Inflammatory macrophage (primary cell): ENCODE measurements around the gene ERMARD.

Source experiments
- DNase-seq, 2 donors: peaks; one replicate each; pipeline ENCODE4 v3.0.0-alpha.2; 2020 to 2022

ERMARD gene

DNA sequence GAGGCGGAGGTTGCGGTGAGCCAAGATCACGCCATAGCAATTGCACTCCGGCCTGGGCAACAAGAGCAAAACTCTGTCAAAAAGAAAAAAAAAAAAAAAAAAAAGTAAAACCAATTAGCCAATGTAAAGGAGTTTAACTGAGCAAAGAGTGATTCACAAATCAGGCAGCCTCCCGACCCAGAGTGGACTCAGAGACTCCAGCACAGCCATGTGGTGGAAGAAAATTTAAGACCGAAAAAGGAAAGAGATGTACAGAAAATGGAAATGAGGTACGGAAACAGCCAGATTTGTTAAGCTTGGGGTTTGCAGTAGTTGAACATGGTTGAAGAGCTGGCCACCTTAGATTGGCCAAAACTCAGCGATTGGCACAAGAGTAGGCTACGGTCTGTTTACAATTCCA, 51.4 kb downstream of the ERMARD start:
- DNase-seq = no peak

DNA sequence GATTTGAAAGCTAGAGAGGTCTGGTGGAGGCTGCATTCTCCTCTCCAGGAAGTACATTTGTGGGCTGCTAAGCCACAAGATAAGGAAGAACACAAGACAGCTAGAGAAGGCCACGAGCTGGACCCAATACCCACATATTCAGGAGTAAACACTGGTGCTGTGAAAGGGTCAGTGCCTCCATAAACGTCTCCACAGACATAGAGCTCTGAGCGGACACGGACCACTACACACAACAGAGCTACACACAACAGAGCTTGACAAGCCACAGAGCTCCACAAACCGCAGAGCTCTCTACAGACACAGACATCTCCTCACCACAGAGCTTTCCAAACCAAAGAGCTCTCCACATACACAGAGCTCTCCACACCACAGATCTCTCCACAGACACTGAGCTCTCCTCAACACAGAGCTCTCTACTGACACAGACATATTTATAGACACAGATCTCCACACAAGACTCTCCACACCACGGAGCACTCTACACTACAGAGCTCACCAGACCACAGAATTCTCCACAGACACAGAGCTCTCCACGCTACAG, 51.9 kb downstream of the ERMARD start:
- DNase-seq = no peak

DNA sequence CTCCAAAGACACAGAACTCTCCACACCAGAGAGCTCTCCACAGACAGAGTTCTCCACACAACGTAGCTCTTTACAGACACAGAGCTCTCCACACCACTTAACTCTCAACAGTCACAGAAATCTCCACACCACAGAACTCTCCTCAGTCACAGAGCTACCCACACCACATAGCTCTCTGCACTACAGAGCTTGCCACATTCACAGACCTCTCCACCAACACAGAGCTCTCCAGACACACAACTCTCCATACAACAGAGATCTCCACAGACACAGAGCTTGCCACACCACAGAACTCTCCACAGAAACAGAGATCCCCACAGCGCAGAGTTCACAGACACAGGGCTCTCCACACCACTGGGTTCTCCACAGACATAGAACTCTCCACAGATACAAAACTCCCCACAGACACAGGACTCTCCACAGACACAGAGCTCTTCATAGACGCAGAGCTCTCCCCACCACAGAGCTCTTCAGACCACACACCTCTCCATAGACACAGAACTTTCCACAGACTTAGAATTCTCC, 52.5 kb downstream of the ERMARD start:
- DNase-seq = no peak

DNA sequence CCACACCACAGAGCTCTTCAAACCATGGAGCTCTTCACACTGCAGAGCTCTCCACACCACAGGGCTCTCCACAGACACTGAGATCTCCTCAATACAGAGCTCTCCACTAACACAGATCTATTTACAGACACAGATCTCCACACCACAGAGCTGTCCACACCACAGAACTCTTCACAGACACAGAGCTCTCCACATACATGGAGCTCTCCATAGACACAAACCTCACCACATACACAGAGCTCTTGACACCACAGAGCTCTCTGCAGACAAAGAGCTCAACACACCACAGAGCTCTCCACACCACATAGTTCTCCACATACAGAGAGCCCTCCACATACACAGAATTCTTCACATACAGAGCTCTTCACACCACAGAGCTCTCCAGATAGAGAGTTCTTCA, 53.0 kb downstream of the ERMARD start:
- DNase-seq = no peak

DNA sequence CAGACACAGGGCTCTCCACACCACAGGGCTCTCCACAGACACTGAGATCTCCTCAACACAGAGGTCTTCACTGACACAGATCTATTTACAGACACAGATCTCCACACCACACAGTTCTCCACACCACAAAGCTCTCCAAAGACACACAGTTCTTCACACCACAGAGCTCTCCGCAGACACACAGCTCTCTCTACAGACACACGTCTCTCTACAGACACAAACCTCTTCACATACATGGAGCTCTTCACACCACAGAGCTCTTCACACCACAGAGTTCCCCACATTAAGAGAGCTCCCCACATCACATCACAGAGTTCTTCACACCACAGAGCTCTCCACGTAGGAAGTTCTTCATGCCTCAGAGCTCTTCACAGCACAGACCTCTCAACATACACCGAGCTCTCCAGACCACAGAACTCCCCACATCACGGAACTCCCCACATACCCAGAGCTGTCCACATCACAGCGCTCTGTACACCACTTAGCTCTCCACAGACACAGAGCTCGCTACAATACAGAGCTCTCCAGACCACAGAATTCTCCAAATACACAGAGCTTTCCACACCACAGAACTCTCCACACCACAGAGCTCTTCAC, 53.9 kb downstream of the ERMARD start:
- DNase-seq = no peak

DNA sequence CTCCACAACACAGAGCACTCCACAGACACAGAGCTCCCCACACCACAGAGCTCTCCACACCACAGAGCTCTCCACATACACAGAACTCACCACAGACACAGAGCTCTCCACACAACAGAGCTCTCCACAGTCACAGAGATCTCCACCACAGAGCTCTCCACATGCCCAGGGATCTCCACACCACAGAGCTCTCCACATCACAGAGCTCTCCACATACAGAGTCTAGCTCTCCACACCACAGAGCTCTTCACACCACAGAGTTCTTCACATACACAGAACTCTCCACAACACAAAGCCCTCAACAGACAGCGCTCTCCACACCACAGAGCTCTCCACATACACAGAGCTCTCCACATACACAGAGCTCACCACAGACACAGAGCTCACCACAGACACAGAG, 55.3 kb downstream of the ERMARD start:
- no peak for DNase-seq

DNA sequence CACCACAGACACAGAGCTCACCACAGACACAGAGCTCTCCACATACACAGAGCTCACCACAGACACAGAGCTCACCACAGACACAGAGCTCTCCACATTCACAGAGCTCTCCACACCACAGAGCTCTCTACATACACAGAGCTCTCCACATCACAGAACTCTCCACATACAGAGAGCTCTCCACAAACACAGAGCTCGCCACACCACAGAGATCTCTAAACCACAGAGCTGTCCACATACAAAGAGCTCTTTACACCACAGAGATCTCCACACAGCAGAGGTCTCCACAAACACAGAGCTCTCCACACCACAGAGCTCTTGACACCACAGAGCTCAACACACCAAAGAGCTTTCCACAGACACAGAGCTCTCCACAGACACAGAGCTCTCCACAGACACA, 55.8 kb downstream of the ERMARD start:
- DNase-seq = no peak

DNA sequence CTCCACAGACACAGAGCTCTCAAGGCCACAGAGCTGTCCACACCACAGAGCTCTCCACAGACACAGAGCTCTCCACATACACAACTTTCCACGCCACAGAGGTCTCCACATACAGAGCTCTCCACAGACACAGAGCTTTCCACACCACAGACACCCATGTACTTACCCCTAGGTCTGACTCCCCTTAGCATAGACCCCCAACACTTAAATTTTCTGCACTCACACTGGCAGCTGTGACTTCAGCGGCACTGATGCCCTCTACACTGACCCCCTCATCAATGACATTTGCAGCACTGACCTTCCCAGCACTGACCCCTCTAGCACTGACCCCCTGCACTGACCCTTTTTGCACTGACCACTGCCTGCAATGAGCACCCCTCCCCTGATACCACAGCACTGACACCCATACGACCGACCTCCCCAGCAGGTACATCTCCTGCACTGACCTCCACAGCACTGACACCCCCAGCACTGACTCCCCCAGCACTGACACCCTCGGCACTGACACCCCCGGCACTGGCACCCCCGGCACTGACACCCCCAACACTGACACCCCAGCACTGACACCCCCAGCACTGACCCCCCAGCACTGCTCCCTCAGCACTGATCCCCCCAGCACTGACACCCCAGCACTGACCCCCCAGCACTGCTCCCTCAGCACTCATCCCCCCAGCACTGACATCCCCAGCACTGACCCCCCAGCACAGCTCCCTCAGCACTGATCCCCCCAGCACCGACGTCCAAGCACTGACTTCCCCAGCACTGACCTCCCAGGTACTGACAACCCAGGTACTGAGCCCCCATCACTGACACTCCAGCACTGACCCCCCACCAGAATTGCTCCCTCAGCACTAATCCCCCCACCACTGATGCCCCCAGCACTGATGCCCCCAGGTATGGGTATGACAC, 56.5 kb downstream of the ERMARD start:
- no peak for DNase-seq

DNA sequence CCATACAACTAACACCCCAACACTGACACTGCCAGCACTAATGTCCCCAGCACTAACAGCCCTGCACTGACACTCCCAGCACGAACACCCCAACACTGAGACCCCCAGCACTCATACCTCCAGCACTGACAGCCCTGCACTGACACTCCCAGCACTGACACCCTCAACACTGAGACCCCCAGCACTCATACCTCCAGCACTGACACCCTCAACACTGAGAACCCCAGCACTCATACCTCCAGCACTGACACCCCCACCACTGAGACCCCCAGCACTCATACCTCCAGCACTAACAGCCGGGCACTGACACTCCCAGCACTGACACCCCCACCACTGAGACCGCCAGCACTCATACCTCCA, 57.2 kb downstream of the ERMARD start:
- DNase-seq = no peak

DNA sequence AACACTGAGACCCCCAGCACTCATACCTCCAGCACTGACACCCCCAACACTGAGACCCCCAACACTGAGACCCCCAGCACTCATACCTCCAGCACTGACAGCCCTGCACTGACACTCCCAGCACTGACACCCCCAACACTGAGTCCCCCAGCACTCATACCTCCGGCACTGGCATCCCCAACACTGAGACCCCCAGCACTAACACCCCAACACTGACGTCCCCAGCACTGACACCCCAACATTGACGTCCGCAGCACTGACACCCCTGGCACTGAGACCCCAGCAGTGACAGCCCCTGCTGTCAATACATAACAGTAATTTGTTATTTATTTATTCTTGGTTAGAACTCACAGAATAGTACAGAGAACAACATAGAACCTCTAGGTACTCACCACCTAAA, 58.0 kb downstream of the ERMARD start:
- DNase-seq = no peak

DNA sequence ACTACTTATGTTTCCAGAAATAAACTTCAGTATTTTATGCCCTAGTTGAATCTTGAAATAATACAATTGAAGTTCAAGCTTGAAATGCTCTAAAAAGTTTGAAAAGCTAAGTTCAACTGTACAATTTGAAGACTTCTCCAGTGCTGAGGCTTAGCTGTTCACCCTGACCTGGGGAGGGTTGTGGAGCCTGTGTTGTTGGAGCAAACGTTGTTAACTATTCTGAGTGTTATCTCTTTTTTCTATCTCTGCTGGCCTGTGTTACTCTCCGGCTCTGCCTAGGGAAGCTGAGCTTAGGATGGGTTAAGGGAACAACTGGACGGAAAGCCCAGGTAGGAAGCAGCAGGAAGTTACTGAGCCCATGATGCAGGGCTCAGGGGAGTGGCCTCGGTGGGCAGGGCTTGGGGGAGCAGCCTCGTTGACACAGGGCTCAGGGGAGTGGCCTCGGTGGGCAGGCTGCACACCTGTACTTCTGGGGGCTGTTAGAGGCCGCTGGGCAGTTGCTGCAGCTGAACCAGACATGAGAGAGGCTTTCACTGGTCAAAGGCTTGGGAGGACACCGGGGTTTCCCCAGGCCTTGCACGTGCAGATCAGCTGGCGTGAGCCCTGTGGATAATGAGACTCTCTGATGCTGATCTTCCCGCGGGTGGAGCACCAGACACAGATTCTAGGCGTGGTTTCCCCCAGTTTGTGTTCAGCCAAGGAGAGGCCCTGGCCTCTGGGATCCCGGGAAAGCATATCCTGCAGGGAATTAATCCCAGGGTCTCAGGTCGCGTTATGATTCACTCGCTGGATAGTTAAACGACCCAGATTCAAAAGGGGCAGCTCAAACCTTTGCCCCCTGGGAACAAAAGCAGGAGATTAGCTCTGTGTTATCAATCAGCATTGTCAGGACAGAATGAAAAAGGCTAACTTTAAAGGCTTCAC, 58.9 kb downstream of the ERMARD start:
- no peak for DNase-seq

DNA sequence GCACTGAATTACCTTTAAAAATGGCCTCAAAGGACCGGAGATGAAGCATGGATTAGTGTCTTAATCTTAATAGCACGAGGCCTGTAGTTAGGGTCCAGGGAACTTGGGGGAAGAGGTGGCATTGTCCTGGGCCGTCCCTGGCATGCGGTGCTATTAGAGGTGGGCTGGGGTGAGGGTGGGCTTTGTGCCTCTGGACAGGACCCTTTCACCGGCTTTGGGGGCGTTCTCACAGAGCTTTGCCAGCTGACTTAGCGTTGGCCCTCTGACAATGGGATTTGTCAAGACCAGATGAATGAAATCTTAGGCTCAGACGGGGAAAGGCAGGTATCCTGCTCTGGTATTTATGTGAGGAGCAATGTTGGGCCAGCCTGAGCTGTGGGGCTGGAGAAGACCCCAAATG, 59.6 kb downstream of the ERMARD start:
- no peak for DNase-seq

DNA sequence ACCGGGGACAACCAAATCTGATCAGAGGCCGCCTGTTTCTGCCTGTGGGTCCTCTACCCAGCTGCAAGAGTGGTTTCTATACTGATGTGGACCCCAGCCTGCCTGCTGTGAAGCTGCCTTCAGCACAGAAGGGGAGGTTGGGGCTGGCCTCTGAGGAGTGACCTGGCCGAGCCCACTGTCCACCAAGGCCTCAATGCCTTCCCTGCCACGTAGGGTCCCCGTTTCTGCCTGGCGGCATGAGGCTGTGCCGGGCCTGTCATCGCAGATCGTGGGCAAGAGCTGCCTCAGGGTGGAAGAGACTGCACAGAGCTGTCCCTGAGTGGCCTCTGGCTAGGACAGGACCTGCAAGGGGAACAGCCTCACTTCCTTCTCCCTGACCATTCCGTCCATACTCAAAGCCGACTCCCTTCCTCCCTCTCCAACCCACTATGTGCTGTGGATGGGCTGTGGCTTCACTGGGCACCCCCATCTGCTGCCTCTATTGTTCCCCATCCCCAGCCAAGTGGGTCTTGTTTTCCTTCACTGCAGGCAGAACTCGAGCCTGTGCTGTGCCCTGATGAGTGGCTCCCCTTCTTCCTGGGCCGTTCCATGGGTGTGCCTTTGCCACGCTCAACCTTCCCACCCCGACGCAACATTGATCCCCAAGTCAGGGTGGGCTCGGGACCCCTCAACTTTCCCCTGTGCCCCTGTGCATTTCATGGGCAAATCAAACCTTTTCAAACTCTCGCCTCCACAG, 60.3 kb downstream of the ERMARD start:
- DNase-seq = no peak

DNA sequence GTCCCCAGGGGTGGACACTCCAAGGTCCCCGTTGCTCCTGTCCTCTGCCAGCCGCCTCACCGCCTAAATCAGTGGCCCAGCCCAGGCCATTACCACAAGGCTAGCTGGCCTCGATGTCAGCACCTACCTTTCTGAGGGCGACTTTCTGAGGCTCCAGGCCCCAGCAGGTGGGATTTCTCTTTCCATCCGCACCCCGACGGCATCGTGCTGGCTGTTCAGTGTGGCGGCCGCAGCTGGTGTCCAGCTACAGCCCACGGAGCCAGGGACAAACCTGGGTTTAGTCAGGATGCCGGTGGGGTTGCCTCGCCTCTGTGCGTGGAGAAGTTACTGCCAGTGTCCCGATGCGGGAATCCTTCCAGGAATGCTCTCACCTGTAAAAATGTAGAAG, 60.8 kb downstream of the ERMARD start:
- no peak for DNase-seq

DNA sequence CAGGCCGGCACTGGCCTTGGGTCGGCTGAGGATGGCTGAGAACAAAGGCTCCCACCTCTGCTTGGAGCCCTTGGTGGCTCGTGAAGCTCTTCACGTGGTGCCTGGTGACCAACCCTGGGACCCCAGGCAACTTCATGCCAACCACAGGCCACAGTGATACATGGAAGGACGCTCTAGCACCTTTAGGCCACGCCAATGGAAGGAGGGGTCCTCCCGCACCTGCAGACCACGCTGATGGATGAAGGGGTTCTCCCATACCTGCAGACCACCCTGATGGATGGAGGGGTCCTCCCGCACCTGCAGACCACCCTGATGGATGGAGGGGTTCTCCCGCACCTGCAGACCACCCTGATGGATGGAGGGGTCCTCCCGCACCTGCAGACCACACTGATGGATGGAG, 62.5 kb downstream of the ERMARD start:
- DNase-seq = no peak

DNA sequence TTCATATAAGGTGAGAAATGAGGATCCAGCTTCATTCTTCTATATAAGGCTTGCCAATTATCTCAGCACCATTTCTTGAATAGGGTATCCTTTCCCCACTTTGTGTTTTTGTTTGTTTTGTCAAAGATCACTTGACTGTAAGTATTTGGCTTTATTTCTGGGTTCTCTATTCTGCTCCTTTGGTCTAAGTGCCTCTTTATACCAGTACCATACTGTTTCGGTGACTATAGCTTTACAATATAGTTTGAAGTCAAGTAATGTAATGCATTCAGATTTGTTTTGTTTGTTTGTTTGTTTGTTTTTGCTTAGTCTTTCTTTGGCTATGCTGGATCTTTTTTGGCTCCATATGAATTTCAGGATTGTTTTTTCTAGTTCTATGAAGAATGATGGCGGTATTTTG, 64.6 kb downstream of the ERMARD start:
- DNase-seq = no peak

DNA sequence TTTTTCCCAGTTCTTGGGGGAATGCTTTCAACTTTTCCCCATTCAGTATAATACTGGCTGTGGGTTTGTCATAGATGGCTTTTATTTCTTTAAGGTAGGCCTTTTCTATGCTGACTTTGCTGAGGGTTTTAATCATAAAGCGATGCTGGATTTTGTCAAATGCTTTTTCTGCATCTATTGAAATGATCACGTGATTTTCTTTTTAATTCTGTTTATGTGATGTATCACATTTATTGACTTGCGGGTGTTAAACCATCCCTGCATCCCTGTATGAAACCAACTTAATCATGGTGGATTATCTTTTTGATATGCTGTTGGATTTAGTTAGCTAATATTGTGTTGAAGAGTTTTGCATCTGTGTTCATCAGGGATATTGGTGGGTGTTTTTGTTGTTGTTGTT, 65.6 kb downstream of the ERMARD start:
- no peak for DNase-seq

DNA sequence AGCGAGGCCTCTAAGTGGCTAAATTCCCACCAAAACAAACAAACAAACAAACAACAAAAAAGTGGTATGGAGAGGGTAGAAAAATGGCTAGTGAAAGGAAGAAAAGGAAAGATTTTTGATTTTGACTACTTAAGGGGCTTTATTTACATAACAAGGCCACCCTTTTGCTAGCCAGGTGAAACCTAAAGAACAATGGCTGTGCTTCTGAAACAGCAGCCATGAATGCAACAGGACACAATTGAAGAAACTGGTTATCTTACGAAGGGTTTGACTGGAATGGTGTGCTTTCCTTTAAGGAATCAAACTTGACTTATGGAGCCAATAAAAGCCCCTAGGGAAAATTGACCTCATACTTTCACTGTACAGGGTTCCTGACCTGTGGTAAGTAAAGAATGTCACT, 68.9 kb downstream of the ERMARD start:
- DNase-seq = no peak

DNA sequence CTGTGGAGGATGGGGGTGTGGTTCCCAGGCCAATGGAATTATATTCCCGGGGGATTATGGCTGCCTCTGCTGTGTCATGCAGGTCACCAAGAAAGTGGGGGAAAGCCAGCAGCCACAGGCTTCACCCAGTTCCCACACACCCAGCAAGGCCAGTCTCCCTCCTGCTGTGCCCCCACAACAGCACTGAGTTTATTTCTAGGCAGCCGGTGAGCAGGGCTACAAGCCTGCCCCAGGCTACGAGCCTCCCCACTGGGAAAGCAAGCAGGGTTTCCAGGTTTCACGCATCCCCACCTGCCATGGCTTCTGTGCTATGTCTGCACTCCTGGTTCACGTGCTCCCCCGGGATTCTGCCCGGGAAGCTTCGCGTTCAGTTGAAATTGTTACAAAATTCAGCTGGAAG, 72.6 kb downstream of the ERMARD start:
- no peak for DNase-seq

DNA sequence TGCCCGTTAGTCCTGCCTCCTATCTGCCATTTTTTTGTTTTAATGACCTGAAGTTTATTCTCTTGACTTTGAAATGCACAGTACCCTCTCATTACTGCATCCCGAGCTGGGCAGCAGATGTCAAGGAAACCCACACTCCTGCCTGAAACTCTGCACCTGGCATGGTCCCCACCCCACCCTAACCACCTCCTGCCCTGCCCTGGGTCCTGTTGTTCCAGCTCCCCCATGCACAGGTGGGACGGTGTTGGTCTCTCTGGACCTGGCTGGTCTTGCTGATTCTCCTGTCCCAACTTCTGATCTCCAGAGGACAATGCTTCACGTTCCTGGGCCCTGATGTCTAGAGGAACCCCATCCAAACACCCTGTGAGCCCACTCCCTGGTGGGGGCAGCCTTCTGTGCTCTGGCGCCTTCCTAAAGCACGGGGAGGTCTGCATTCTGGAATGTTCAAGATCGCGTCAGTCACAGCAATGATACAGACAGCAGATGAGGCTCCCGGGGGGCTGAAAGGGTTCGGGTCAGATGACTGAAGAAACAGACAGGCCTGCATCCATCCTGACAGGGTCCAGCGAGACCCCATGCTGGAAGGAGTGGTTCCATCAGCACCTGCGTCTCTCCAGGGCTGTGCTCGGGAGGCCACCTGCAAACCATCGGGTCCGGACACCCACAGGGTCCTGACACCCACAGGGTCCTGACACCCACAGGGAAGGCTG, 73.6 kb downstream of the ERMARD start:
- DNase-seq = no peak

DNA sequence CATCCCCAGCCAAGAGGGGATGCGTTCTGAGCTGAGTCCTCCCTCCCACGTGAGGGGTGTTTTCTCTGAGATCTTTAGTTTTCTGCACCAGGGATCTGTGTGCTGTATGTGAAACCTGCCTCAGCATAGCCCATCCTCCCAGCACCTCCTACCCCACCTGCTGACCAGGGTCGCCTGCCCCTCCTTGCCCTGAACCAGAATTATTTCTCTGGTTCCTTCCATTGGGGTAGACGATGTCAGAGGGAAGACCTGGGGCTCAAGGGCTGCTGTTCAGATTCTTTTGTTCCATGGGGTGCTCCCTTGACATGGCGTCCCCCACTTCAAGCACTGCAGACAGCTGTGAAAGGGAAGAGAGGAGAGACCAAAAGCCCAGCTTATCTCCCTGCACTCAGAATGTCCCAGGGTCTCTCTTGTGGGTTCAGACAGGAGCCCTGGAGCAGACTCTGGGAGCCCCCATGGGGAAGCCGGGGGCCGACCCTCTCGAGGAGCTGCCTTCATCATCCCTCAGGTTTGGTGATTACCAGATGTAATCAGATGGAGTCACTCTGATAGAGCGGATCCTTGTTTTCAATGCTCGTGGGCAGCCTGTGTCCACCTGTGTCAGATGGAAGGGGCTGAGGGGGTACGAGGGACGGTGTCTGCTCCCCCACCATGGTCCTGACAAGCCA, 74.3 kb downstream of the ERMARD start:
- no peak for DNase-seq
